Vagina (tissue), 2 donors: ENCODE measurements around the gene SPIB. TPM values are rescaled to one million over a fixed set of nuclear protein-coding genes. Genes with fewer than 3 reads are reported as not detected.

ENCODE experiments used
- DNase-seq, 2 donors: peaks; one replicate each; pipeline ENCODE4 v3.0.0-alpha.2; 2017; ENCODE audit errors: extremely low spot score in 2 of 2
- H3K27ac ChIP-seq: fragments of 200-600 bp; sonication (generic); one replicate; pipeline ENCODE4 v1.5.1; 2019
- H3K27me3 ChIP-seq: fragments of 200-600 bp; sonication (generic); one replicate; pipeline ENCODE4 v1.5.1; 2019
- H3K36me3 ChIP-seq, 2 donors: fragments of 200-600 bp; sonication (generic); one replicate each; pipeline ENCODE4 v1.5.1; 2017 to 2019
- H3K4me1 ChIP-seq: fragments of 200-600 bp; sonication (generic); one replicate; pipeline ENCODE4 v1.5.1; 2019
- H3K4me3 ChIP-seq, 2 donors: fragments of 200-600 bp; sonication (generic); 1 replicate in 1 of 2; 2 replicates in 1 of 2; pipeline ENCODE4 v1.5.1; 2016 to 2019
- H3K9me3 ChIP-seq: fragments of 200-600 bp; sonication (generic); one replicate; pipeline ENCODE4 v1.5.1; 2019
- POLR2A ChIP-seq, 2 donors: fragments of 450-650 bp; IDR thresholded peaks; one replicate each; pipeline ENCODE4 v1.6.1; 2017; ENCODE audit warnings: antibody characterized with exemption in 2 of 2, mild to moderate bottlenecking in 2 of 2, moderate library complexity in 2 of 2
- POLR2AphosphoS5 ChIP-seq, 2 donors: sonication (generic); formaldehyde crosslinking; IDR thresholded peaks; one replicate each; pipeline ENCODE4 v1.9.0; 2017; ENCODE audit warnings: antibody characterized with exemption in 2 of 2, mild to moderate bottlenecking in 2 of 2, low read depth in 1 of 2; ENCODE audit not compliant: insufficient read depth in 1 of 2
- intact Hi-C: fragments of 100-400 bp; cut with DNase I; formaldehyde crosslinking; loops from one replicate; pipeline ENCODE4 v1.15.1; 2023
- total RNA-seq: library from RNA; depleted of rRNA; stranded (reverse); fragments of >200 nt; gene quantifications from one replicate; pipeline ENCODE4 v1.2.3, GENCODE V29; 2016
- TF ChIP-seq, protein P1 (sequence below), 3 experiments: fragments of 450-650 bp in 2 of 3; fragments of 200-600 bp in 1 of 3; sonication (generic) in 1 of 3; IDR thresholded peaks; one replicate each; pipeline ENCODE4 v1.5.1; 2017 to 2019; ENCODE audit warnings: antibody characterized with exemption in 3 of 3, mild to moderate bottlenecking in 2 of 3, moderate library complexity in 2 of 3

Gene SPIB
- total RNA-seq, 1 donor from 2014 or later, result not detected

DNA sequence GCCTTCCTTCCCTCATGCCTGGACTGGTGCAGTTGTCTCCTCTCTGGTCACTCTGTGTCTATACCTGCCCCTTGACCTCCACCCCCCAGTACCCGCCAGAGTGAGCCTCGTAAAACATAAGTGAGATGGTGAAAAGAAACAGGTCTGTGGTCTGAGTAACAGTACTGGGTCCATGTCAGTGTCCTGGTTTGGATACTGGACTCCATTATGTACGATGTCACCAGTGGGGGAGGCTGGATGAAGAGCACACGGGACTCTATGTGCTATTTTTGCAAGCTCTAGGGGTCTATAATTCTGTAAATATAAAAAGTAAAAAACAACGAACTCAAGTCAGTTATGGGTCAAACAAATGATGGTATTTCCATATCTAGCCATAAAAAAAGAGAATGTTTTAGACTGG lies 28.3 kb downstream of the SPIB start:
- intact Hi-C loops, result no loop called here
- Histone ChIP-seq H3K27me3 (no peaks in the 10 kb centered on the region), H3K9me3 (no peaks in the 10 kb centered on the region), H3K36me3 (no peaks in the 10 kb centered on the region), H3K4me1 (no peaks in the 10 kb centered on the region), H3K4me3 (no peak overlapping the region), H3K27ac (no peak overlapping the region)
- no peak for TF ChIP-seq POLR2A (IDR thresholded peaks at IDR 0.05)
- TF ChIP-seq, protein P1, sequence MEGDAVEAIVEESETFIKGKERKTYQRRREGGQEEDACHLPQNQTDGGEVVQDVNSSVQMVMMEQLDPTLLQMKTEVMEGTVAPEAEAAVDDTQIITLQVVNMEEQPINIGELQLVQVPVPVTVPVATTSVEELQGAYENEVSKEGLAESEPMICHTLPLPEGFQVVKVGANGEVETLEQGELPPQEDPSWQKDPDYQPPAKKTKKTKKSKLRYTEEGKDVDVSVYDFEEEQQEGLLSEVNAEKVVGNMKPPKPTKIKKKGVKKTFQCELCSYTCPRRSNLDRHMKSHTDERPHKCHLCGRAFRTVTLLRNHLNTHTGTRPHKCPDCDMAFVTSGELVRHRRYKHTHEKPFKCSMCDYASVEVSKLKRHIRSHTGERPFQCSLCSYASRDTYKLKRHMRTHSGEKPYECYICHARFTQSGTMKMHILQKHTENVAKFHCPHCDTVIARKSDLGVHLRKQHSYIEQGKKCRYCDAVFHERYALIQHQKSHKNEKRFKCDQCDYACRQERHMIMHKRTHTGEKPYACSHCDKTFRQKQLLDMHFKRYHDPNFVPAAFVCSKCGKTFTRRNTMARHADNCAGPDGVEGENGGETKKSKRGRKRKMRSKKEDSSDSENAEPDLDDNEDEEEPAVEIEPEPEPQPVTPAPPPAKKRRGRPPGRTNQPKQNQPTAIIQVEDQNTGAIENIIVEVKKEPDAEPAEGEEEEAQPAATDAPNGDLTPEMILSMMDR (IDR thresholded peaks at IDR 0.05), result no peak
- no peak for TF ChIP-seq POLR2AphosphoS5 (IDR thresholded peaks at IDR 0.05; ENCODE audit: insufficient read depth in 1 of 2, low read depth in 1 of 2)
- no peak for DNase-seq

DNA sequence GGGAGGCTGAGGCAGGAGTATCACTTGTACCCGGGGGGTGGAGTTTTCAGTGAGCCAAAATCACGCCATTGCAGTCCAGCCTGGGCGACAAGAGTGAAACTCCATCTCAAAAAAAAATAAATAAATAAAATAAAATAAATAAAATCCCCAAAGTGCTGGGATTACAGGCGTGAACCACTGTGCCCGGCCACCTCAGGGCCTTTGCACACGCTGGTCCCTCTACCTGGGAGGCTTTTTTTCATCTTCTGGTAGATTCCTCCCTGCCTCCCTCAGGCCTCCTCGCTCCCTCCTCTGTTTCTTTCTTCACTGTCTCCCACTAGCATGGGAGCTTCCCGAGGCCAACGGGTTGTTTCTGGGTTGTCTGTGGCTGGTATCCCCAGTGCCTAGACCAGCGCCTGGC lies 29.0 kb downstream of the SPIB start:
- H3K9me3 ChIP-seq, result no peaks in the 10 kb centered on the region
- no peak overlapping the region for H3K4me3 ChIP-seq
- intact Hi-C loops, result no loop called here
- H3K36me3 ChIP-seq, result no peaks in the 10 kb centered on the region
- no peaks in the 10 kb centered on the region for H3K27me3 ChIP-seq
- no peak for TF ChIP-seq POLR2A (IDR thresholded peaks at IDR 0.05)
- no peak for TF ChIP-seq POLR2AphosphoS5 (IDR thresholded peaks at IDR 0.05; ENCODE audit: insufficient read depth in 1 of 2, low read depth in 1 of 2)
- TF ChIP-seq, protein P1 (IDR thresholded peaks at IDR 0.05), result no peak
- H3K27ac ChIP-seq, result no peak overlapping the region
- H3K4me1 ChIP-seq, result no peaks in the 10 kb centered on the region
- no peak for DNase-seq

DNA sequence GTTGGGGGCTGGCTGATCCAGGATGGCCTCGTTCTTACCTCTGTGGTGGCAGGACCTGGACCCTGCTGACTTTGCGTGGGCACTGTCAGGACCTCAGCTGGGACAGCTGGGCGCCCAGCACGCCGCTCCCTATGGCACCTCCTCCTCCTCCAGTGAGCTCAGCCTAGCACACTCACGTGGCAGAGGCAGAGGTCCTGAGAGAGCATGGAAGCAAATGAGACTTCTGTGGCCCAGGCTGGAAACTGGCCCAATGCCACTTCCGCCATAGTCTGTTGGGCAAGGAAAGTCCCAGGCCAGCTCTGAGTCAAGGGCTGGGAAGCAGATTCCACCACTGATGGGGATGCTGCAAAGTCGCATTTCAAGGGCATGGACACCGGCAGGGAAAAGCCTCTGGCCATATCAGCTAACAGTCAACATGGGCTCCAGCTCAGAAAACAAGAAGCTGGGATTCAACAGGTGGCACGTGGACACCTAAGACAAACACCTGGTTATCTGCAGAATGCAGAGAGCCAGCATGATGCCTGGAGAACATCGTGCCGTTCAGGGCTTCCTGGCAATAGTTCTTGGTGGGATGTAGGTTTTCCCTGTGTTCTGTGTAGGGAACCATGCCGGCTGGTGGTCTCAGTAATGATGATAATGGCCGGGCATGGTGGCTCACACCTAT lies 30.6 kb downstream of the SPIB start:
- no peaks in the 10 kb centered on the region for H3K27me3 ChIP-seq
- no peak overlapping the region for H3K4me3 ChIP-seq
- no peaks in the 10 kb centered on the region for H3K9me3 ChIP-seq
- TF ChIP-seq POLR2A (IDR thresholded peaks at IDR 0.05) (no peak), POLR2AphosphoS5 (IDR thresholded peaks at IDR 0.05; ENCODE audit: insufficient read depth in 1 of 2, low read depth in 1 of 2) (no peak)
- TF ChIP-seq, protein P1 (IDR thresholded peaks at IDR 0.05), result no peak
- H3K27ac ChIP-seq, result no peak overlapping the region
- intact Hi-C loops, result no loop called here
- no peak for DNase-seq
- no peaks in the 10 kb centered on the region for H3K4me1 ChIP-seq
- H3K36me3 ChIP-seq, result no peaks in the 10 kb centered on the region

DNA sequence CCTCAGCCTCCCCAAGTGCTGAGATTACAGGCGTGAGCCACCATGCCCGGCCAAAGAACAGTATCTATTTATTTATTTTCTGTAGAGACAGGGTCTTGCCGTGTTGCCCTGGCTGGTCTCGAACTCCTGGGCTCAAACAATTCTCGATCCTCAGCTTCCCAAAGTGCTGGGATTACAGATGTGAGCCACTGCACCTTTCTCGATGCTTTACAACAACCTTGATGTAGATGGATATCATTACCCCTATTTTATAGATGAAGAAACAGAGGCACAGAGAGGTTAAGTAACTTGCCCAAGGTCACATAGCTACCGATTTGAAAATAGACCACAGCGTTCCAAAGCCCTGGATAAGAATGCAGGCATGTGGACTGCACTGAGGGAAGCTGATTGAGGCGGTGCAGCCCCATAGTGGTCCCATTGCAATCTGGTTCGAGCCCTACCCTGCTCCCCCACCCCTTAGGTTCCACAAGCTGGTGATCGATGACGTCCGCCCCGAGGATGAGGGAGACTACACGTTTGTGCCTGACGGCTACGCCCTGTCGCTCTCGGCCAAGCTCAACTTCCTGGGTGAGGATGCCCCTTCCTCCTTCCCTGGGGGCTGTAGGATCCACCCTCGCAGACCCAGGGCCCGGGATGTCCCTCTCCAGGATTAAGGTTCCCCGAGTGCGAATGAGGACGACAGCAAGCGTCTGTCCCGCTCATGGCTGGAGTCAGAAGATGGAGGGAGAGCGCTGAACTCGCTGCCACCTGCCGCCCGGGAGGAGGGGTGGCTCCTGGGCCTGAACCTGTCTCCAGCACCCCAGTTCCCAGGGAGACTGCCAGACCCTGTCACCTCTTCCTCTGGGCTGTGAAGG lies 31.9 kb downstream of the SPIB start:
- no peak overlapping the region for H3K27ac ChIP-seq
- H3K9me3 ChIP-seq, result no peaks in the 10 kb centered on the region
- intact Hi-C loops, result no loop called here
- no peaks in the 10 kb centered on the region for H3K27me3 ChIP-seq
- TF ChIP-seq, protein P1 (IDR thresholded peaks at IDR 0.05), result no peak
- no peak for TF ChIP-seq POLR2A (IDR thresholded peaks at IDR 0.05)
- TF ChIP-seq POLR2AphosphoS5 (IDR thresholded peaks at IDR 0.05; ENCODE audit: insufficient read depth in 1 of 2, low read depth in 1 of 2), result no peak
- H3K4me3 ChIP-seq, result no peak overlapping the region
- no peak for DNase-seq
- H3K36me3 ChIP-seq, result no peaks in the 10 kb centered on the region
- H3K4me1 ChIP-seq, result no peaks in the 10 kb centered on the region

DNA sequence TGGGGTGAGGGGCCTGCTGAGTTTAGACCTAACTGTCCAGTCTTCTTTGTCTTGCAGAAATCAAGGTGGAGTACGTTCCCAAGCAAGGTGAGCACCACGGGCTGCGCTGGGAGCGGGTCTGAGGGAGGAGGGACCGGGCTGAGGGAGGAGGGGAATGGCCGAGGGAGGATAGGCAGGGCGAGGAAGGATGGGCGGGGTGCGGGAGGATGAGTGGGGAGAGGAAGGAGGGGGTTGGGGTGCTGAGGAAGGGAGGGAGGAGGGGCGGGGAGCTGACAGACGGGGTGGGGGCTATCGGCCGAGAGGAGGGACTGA lies 32.4 kb downstream of the SPIB start:
- TF ChIP-seq POLR2AphosphoS5 (IDR thresholded peaks at IDR 0.05; ENCODE audit: insufficient read depth in 1 of 2, low read depth in 1 of 2) (no peak), POLR2A (IDR thresholded peaks at IDR 0.05) (no peak)
- TF ChIP-seq, protein P1 (IDR thresholded peaks at IDR 0.05), result no peak
- intact Hi-C loops, result no loop called here
- no peaks in the 10 kb centered on the region for H3K36me3 ChIP-seq

More for the DNA sequence above, 32.4 kb downstream of the SPIB start:
- Histone ChIP-seq H3K27me3 (no peaks in the 10 kb centered on the region), H3K4me3 (no peak overlapping the region), H3K9me3 (no peaks in the 10 kb centered on the region), H3K4me1 (no peaks in the 10 kb centered on the region), H3K27ac (no peak overlapping the region)
- no peak for DNase-seq
